Femur (tissue), 1 donor: ENCODE data around the gene SMARCD1.

Source experiments
- DNase-seq: peaks from one replicate; pipeline ENCODE4 v3.0.0-alpha.2; 2017

The SMARCD1 gene

GRCh38 chr12:50057000-50057841, 27.9 kb upstream of the SMARCD1 start, which contains the start of gene ASIC1:
Gene ASIC1, plus strand, starts transcription at chr12:50057596. Its CDS starts 1,171 bp downstream, at chr12:50058767.
- DNase-seq, result peak; percentile 85

- peak; percentile 49 for DNase-seq
These were observed 27.1 kb upstream of the SMARCD1 start for GRCh38 chr12:50057896-50058670.

- no peak for DNase-seq
These were observed 26.3 kb upstream of the SMARCD1 start for GRCh38 chr12:50058743-50059312.

GRCh38 chr12:50059440-50060119, 25.6 kb upstream of the SMARCD1 start:
- DNase-seq, result no peak

GRCh38 chr12:50060120-50060468, 25.0 kb upstream of the SMARCD1 start:
- no peak for DNase-seq

GRCh38 chr12:50061171-50061570, 24.0 kb upstream of the SMARCD1 start:
- no peak for DNase-seq

GRCh38 chr12:50061946-50062686, 23.0 kb upstream of the SMARCD1 start:
- no peak for DNase-seq

GRCh38 chr12:50062728-50063460, 22.2 kb upstream of the SMARCD1 start:
- DNase-seq, result peak; percentile 69

GRCh38 chr12:50065726-50066310, 19.3 kb upstream of the SMARCD1 start:
- no peak for DNase-seq

GRCh38 chr12:50066402-50066801, 18.7 kb upstream of the SMARCD1 start:
- DNase-seq, result peak; percentile 53

GRCh38 chr12:50069069-50069468, 16.1 kb upstream of the SMARCD1 start:
- no peak for DNase-seq

- no peak for DNase-seq
These were observed 15.6 kb upstream of the SMARCD1 start for GRCh38 chr12:50069539-50069938.

- peak; percentile 91 for DNase-seq
These were observed 14.7 kb upstream of the SMARCD1 start for GRCh38 chr12:50070314-50071060.

GRCh38 chr12:50072198-50072907, 12.8 kb upstream of the SMARCD1 start:
- no peak for DNase-seq

- DNase-seq, result no peak
These were observed 11.9 kb upstream of the SMARCD1 start for GRCh38 chr12:50073206-50073605.

GRCh38 chr12:50073712-50074111, 11.4 kb upstream of the SMARCD1 start:
- no peak for DNase-seq

- DNase-seq, result peak; percentile 90
These were observed 10.0 kb upstream of the SMARCD1 start for GRCh38 chr12:50074936-50075807.

- DNase-seq, result no peak
These were observed 9.4 kb upstream of the SMARCD1 start for GRCh38 chr12:50075808-50076170.

- no peak for DNase-seq
These were observed 8.0 kb upstream of the SMARCD1 start for GRCh38 chr12:50077099-50077498.
